ENCODE results near the gene MBOAT1.

The MBOAT1 gene

DNA sequence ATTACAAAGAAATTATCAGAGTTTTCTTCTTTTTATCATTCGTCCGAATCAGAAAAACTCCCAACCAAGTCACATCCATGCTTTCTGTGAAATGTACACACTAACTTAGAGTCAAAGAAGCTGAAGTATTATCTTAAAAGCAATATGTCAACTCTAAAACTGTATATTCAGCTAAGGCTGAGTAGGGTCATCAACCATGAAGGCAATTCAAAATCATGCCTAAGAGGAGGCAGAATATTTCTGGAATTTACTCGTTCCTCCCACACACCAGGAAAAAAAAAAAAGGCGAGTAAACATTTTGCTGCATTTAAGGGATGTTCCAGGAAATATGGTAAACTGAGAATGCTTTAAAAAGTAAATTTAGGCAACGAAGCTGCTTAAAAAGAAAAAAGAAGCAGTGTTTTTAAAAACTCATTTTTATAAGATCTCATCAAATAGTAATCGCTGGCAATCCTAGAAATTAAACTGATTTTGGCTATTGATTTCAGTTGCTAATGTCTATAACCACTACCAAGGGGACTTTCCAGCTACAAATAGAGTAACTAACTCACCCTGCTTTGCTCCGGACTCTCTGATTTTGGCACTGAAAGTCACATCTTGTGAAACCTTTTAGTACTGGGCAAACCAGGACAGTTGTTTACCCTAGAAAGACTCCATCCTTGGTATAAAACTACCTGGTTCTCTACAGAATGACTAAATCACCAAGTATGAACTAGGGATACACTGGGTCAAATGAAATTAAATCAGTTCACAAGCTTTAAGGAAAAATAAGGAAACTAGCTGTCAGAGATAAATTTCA is 82.8 kb downstream of the MBOAT1 start:
- no peak for FAIRE-seq

DNA sequence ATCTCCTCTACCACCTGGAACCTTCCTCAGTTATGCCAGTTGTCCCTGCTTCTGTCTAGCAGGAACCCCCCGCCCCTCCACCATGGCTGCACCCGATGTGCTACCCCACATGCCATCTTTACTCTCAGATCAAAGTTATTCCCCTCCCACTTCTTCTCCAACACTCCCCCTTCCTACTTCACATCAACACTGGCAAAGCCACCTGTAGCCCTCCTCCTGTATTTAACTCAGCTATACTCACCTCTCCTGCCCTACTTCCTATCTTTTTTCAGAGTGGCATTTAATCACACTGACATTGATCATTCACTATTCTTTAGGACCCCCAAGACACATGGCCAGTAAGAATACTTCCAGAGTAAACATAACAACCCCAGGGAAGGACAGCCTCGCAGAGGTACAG is 84.3 kb downstream of the MBOAT1 start:
- FAIRE-seq: no peak

DNA sequence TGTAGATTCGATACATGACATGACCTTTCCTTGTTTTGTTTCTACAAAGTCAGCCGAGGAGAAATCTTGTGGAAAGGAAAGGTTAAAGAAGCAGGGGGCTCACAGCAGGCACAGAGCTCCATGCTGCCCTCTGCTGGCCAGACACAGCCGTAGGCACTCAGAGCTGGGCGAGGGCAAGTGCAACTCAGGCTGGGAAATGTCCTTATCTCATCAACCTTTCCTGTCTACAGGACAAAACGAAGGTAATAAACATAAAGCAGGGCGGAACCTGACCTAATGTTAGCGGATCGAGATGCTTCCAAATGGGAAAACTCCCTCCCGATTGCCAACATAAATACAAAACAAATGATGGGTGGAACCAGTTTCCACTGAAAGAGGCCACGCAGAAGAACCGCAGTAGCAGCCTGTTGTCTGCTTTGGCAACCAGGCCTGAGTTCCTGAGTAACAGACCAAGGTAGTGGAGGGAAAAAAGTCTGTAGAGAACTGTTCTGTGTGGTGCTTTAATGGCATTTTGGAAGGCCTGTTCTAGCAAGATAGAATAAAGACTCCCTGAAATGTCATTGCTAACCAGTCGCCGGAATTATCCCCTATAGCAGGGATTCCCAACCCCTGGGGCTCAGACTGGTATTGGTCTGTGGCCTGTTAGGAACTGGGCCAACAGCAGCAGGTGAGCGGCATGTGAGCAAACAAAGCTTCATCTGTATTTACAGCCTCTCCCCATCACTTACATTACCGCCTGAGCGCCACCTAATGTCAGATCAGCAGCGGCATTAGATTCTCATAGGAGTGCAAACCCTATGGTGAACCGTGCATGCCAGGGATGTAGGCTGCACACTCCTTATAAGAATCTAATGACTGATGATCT is 85.2 kb downstream of the MBOAT1 start:
- FAIRE-seq: no peak

DNA sequence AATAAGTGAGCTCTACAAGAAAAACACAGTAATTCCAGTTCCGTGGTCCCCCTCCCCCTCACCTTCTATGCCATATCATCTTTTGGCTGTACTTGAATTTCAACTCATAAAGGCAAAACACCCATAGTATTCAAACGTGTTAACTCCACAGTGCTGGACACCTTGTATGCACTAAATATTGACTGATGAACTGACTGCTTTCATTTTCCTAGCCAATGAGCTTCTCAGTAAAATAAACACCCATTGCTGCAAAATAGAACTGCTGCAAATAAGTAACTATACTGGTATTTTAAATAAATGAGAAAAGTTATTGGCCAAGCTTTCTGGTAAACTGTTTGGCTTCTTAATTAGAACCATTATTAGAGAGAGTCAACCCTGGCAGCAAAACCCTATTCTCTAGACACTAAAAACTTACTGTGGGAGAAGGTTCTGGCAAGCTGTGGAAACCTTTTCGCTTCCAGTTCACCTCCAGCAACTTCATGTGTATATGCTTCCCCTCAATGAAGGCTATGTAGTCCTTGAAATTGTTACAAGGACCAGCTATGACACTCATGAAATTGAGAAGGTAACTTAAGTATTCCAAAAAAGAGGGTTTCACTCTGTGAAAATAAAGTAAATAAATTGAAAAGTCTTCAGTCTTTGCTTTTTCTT is 86.0 kb downstream of the MBOAT1 start:
- no peak for FAIRE-seq

DNA sequence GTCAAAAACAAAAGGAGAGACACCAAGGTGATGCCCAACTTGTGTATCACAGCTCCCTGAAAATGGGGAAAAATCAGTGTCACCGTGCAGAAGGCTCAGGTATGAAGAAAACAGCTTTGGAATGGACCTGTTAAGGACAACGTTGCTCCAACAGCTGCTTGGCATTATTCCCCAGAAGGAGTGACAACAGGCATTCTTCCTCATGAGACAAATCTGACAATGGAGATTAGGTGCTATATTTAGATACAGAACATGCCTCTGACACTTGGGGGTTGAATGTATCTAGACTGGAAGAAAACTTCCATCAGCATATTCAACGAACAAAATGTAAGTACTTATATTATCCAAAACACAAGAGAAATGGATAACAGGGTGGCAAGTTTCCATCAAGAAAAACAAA is 87.7 kb downstream of the MBOAT1 start:
- no peak for FAIRE-seq

DNA sequence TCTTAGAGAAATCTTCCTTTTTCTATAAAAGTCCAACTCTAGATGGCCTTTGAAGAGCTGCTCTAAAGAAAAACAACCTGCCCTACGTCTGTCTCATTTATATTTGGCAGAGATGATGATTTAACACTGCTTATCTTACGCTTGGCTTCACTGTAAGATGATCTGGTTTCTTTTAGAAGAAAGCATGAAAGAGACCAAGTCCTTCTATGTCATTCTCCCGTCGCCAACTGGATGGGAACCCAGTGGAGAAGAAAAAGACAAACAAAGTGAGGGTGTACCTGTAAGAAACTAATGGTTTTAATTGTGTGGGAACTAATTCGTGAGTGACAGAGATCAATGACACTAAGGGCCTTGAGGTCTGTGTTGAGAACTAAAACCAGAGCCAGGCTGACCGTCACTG is 92.8 kb downstream of the MBOAT1 start:
- FAIRE-seq: no peak

DNA sequence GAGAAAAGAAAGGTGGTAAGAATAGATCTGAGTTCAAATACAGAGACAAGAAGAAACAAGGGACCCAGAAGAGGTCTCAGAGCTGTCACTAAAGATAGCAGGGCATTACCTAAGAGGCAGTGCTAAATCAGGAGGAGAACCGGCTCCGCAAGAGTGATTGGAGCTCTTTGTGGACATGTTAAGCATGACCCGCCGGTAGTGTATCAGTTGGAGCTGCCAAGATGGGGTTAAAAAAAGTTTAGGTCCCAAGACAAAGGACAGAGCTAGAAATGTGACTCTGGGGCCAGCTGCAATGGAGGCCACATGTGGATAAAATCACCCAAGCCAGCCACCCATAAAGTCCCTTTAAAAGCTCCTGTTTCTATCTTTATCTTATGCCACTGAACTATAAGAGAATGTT is 93.4 kb downstream of the MBOAT1 start:
- FAIRE-seq: no peak

DNA sequence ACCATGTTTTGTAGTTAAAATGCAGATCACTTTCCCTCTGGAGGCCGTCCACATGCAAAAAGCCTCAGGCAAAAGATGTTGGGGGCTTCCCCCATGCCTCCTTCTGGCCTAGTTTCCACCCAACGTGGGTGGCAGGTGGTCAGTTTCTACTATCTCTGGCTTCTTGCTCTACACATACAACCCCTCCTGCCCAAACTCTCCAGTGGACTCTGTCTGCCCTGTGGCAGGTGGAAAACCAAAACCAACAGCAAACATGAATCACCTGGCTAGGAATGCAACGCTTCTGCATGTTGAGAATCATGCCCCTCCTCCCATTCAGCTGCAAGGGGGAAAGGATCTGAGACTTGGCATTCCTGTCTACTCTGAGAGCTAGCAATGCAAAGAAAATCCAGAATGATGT is 94.8 kb downstream of the MBOAT1 start:
- FAIRE-seq: no peak

DNA sequence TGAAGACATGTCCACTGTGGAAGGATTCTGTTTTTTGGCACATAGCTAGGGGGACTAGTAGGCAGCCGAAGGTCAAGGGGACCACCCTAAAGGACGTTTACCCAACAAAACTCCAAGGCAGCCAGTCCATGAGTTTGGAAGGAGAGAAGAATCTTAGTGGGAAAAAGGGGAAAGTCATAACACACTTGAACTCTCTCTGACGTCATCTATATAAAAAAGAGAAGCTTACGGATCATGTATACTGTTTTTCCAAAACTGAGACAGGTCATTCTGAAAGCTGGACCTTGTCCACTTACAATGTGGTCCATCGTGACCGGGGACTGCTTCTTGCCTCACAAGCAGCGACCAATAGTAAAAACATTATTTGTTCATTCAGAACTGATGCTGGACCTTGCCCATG is 95.5 kb downstream of the MBOAT1 start:
- FAIRE-seq: no peak

DNA sequence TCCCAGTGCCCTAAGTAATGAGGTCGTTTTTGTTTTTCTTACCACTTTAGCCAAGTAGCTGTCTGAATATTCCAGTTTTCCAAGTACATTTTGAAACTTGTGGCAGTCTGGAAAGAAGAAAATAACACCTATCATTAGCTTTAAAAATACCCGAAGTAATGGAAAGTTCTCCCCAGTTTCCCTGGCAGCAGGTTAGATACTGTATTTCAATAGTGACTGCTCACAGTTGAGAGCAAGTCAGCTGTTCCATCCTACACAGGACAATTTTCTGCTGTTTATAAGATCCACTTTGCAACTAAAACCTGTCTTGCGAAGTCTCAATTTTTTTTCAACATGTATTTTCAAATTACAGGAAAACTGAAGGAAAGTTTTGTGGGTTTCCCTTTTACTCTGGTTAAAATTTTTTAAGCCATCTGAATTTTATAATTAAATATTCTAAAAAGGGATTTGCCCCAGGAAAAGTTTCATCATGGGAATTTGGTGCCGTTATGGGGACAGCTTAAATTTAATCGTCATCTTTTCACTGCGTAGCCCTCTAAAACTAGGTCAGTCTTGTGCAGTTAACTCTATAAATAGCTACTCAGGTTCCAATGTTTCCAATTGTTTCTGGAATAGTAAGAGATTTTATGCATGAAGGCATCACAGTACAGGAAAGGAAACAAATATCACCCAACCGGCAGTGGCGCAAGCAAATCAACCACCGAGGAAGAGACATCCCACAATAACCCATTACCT is 96.9 kb downstream of the MBOAT1 start:
- FAIRE-seq: no peak

DNA sequence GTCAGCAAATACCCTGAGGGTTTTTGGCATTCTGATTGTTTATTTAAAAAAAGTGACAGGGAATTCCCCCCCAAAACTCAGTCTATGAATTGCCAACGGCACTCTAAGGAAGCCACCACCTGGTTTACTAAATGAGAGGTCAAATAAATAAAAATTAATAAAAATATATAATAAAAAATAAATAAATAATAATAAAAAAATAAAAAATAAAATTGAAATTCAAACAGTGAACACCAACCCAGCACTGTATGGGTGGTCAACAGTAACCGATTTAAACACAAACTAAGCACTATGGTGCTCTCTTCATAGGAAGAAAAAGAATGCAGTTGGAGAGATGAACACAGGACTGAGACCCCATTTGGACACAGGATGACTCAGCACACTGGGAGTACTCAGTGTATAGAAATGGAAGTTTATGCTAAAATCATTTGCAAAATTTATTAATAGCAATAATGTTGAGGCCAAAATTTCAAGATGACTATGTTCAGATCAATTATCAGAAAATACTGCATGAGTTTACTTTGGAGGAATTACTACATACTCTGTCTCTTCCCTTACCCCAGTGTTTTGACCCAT is 98.5 kb downstream of the MBOAT1 start:
- no peak for FAIRE-seq

DNA sequence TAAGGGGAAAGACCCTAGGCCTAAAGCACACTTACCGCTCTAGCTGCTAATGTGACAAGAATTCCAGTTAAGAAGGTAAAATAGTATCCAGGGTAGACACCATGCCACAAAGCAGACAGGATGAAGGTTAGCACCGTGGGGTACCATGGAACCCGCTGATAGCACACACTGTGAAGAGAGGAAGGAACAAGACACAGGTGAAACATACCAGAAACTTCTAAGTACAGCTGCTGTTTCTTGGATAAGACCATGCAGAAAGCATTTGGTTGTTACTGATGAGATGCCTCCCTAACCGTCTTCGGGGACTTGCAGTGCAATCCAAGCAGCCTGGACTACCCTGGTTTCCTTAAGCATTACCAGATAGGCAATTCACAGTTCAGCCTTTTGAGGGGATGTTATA is 99.4 kb downstream of the MBOAT1 start:
- FAIRE-seq: no peak

DNA sequence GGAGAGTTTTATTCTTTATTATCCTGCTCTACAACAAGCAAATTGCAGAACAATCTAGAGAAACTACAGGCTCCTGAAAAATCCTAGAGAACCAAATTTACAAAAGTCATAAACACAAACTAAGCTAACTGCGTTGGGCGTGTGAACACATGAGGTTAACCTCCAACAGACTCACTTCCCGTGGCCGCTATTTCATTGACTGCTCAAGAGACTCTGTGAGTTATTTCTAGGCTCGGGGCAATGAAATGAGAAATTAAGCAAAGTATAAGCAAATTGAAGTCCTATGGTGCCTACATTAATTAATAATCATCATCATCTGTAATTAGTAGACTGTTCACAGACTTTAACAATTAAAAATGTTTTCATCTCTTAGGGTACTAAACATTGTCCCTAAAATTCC is 100.0 kb downstream of the MBOAT1 start:
- no peak for FAIRE-seq

DNA sequence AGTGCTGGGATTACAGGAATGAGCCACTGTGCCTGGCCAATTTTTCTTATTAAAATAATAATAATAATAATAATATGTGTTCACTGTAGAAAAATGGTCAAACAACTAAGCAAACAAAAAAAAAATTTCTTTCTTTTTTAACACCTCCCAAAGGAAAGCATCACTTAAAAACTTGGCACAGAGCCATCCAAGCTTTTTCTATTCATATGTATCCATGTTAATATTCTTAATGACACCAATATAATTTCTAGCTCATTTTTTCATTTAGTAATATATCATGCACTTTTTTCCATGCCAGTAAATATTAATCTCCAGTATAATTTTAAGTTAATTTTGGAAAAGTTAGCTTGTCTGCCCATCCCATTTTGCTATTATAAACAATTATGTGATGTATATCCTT is 101.8 kb downstream of the MBOAT1 start:
- no peak for FAIRE-seq

DNA sequence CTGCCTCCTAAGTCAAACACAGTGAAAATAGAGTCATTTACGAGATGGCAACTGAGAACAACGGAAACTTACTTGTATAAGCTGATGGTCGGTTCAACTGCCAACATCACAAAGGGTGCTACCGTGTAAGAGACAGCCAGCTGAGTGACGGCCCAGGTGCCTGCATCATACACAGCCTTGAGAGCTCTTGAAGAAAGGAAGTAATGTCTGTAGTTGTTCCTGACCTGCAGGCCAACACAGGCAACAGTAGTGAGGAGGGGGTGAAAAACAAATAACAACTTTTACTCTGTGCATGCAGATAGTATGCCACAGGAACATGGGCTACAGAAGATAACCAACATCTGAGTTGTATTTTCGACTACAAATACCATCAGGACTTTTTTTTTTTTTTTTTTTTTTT is 102.7 kb downstream of the MBOAT1 start:
- FAIRE-seq: no peak

DNA sequence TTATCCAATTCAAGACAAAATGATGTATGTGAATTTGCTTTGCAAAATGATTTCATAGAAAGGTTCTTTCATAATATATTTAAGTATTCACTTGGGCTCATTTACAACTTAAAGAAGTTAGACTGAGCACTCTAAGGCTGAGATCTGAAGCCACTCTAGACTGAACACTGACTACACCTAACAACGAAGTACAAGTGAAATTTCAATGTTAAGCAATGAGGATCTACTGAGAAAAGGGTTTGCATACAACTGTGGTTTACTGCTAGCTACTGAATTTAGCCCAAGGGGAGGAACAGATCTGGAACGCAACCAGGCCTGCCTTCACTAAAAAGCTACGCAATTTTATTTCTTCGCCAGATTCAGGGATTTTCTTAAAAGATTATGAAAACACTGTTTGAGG is 106.4 kb downstream of the MBOAT1 start:
- FAIRE-seq: no peak

DNA sequence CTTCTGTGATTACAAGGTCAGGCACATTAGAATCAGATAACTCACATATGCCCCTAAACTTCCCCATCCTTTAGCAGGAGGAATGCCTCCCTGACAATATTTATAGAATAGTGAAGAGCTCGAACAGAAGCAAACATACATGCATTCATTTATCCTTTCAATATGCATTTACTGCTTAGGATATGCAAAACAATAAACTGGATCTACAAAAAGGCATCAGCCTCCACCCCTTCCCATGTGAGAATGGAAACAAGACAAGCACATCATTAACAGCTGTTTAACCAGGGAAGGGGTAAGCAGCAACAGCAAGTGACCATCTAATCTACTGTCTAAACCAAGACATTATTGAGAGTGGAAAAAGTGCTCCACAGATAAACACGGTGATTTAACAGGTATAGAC is 107.6 kb downstream of the MBOAT1 start:
- FAIRE-seq: no peak

DNA sequence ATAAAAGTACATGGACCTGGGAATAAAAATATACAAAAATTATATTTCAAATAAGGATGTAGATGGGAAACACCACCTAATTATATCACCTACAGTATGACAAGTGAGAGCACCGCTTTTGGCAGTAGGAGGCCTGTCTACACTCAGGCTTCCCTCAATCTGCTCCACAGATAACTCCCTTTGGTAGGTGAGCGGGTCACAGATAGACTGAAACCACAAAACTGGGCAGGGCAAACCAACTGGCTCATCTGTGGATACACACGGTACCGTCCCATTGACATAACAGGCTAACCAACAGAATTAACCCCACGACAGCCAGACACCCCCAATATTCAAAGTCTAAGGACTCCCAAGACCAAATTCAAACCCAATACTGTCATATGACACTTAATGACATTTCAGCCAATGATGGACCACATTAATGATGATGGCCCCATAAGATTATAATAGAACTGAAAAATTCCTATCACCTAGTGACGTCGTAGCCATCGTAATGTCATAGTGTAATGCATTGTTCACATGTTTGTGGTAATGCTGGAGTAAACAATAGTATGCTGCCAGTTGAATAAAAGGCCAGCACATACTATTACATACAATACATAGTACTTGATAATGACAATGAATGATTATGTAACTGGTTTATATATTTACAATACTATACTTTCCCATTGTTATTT is 109.7 kb downstream of the MBOAT1 start:
- no peak for FAIRE-seq

DNA sequence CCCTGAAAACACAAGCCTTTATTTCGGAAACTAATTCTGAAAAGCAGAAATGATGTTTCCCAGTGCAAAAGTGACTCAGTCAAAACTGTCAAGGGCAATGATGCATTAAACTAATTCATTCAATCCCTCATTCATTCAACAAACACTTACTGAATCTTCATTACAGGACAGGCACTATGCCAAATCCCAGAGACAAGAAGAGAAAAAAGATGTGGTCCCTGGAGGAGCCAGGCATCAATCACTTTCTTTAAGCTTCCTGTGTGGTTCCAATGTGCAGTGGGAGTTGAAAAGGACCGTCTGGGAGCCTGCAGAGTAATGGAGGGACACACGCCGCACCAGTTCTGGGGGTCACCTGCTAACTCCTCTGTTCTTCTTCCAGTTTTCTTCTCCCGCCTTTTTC is 113.1 kb downstream of the MBOAT1 start:
- no peak for FAIRE-seq

DNA sequence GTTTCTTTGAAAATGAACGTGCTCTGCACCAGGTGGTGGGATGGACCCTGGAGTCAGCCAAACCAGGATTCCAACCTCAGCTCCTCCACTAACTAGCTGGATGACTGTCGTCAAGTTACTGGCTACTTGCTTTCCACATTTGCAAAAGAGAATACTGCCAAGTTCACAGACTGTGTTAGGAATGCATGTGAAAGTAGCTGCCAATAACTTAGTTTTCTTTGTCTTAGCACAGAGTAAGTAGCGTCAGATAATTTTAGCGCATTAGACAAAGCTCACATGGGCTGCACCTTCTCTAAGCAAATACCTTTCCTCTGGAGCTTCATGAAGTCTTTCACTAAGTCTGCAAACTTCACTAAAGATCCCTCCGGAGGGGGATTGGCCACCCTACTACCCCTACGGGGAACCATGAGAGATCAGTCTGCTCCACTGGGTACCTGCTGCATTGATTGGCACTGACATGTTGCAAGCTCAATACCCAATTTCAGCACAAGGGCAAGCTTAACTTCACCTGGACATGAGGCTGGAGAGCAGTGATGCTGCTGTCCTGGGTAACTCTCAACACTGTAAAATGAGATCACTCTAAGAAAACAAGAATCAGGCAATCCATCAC is 113.9 kb downstream of the MBOAT1 start:
- FAIRE-seq: no peak

DNA sequence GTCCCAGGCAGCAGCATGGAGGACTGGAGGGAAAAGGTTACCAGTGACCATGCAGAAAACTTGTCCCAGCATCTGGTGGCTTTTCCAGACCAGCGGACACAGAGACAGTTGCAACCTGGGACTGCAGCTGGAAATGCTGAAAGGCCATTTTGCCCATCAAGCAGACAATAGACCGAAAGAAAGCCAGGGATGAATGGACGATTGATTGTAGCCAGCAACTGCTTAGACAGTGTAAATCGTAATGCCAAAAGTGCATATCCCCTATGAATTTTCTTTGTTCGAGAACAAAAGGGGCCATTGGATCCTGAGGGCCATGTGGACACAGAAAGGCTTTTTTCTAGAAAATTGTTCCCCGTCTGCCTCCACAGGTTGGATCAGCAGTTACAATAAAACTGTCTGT is 115.7 kb downstream of the MBOAT1 start:
- no peak for FAIRE-seq

DNA sequence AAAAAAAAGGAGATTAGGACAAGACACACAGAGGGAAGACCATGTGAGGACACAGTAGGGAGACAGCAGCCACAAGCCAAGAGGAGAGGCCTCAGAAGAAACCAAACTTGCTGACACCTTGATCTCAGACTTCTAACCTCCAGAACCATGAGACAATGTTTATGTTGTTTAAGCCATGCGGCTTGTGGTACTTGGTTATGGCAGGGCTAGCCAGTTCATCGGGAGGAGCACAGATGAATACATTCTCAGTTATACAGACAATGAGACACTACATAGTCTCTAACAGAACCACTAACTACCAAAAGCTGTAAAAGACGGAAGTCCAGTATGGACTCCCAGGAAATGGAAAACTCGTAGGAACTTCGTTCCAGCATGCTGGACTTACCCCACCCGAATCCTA is 116.8 kb downstream of the MBOAT1 start:
- FAIRE-seq: no peak

Data from endometrium (tissue), 2 donors.